GM12878 (cell line): Measurements from ENCODE around the gene PIK3R2.

Source experiments
- KAT2A ChIP-seq: conservative IDR thresholded peaks from 2 replicates; pipeline ENCODE4 v1.6.1; 2011; ENCODE audit warnings: low read depth, low read length; ENCODE audit not compliant: control insufficient read depth
- PAX8 ChIP-seq: fragments of 450-650 bp; IDR thresholded peaks from 2 replicates; pipeline ENCODE4 v1.6.1; 2017; ENCODE audit warnings: mild to moderate bottlenecking, moderate library complexity
- SIN3A ChIP-seq: IDR thresholded peaks from 2 replicates; pipeline ENCODE4 v1.6.1; 2012; ENCODE audit warnings: low read depth, low read length, improper control_type of control experiment
- SMARCA5 ChIP-seq: fragments of 450-650 bp; IDR thresholded peaks from 2 replicates; pipeline ENCODE4 v1.6.1; 2017; ENCODE audit warnings: mild to moderate bottlenecking
- TAF1 ChIP-seq: IDR thresholded peaks from 2 replicates; pipeline ENCODE4 v1.6.1; 2011; ENCODE audit warnings: mild to moderate bottlenecking, low read depth, low read length, borderline replicate concordance
- YY1 ChIP-seq: IDR thresholded peaks from 2 replicates; pipeline ENCODE4 v1.6.1; 2011; ENCODE audit warnings: low read depth, mild to moderate bottlenecking, low read length
- ZNF207 ChIP-seq: fragments of 450-650 bp; IDR thresholded peaks from 2 replicates; pipeline ENCODE4 v1.6.1; 2014; ENCODE audit warnings: antibody characterized with exemption, mild to moderate bottlenecking, borderline replicate concordance
- TF ChIP-seq, protein P1 (sequence below), 3 experiments: IDR thresholded peaks in 2 of 3; conservative IDR thresholded peaks in 1 of 3; 2 replicates each; pipeline ENCODE4 v1.5.1; 2011; ENCODE audit warnings: low read depth in 3 of 3, low read length in 3 of 3, mild to moderate bottlenecking in 3 of 3, control low read depth in 2 of 3, moderate library complexity in 2 of 3, inconsistent platforms in 1 of 3, mixed read lengths in 1 of 3; ENCODE audit not compliant: control insufficient read depth in 2 of 3, insufficient read depth in 1 of 3; ENCODE audit errors: extremely low read depth in 1 of 3
- TF ChIP-seq, protein P2 (sequence below): fragments of 450-650 bp; IDR thresholded peaks from 2 replicates; pipeline ENCODE4 v1.6.1; 2017; ENCODE audit warnings: mild to moderate bottlenecking
- TF ChIP-seq, protein P3 (sequence below): IDR thresholded peaks from 2 replicates; pipeline ENCODE4 v1.6.1; 2011; ENCODE audit warnings: borderline replicate concordance, low read depth, mild to moderate bottlenecking, moderate library complexity, mixed read lengths, low read length; ENCODE audit not compliant: insufficient read depth; ENCODE audit errors: extremely low read length
- TF ChIP-seq, protein P4 (sequence below): IDR thresholded peaks from 2 replicates; pipeline ENCODE4 v1.6.1; 2012; ENCODE audit warnings: low read depth, low read length, improper control_type of control experiment

DNA sequence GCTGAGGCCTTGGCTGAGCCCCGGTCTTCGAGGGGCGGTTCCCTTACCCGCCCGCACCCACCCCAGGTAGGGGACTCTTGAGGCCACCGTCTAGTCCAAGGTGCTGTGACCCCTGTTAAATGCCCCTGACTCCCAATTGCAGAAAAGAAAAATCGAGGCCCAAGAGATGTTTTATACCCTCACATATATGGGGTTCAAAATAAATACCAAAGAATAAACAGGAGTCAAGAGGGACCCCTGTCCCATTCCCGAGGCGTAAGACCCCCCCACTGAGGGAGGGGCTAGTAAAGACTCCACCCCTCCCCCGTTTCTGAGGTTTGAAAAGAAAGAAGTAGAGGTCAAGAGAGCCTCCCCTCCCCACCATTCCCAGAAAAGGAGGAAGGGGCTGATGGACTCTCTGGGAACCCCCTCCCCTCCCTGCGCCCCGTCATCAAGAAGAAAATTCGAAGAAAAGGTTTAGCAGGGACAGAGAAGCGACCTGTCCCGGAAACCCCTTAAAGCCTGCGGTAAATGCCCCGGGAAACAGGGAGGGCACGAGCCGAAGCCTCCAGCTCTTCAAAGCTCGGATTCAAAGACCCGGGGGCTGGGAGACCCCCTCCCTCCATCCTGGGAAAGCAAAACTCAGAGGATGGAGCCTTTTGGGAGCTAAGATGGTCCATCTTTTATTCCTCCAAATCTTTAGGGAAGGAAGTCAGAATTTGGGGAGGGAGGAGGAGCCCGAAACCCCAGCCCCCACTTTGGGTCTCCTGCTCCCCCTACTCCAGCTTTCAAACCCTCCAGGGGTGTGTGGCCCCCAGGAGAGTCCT is 51.6 kb downstream of the PIK3R2 start:
- TF ChIP-seq, protein P1, sequence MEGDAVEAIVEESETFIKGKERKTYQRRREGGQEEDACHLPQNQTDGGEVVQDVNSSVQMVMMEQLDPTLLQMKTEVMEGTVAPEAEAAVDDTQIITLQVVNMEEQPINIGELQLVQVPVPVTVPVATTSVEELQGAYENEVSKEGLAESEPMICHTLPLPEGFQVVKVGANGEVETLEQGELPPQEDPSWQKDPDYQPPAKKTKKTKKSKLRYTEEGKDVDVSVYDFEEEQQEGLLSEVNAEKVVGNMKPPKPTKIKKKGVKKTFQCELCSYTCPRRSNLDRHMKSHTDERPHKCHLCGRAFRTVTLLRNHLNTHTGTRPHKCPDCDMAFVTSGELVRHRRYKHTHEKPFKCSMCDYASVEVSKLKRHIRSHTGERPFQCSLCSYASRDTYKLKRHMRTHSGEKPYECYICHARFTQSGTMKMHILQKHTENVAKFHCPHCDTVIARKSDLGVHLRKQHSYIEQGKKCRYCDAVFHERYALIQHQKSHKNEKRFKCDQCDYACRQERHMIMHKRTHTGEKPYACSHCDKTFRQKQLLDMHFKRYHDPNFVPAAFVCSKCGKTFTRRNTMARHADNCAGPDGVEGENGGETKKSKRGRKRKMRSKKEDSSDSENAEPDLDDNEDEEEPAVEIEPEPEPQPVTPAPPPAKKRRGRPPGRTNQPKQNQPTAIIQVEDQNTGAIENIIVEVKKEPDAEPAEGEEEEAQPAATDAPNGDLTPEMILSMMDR (IDR thresholded peaks at IDR 0.05 in 2 of 3, conservative IDR thresholded peaks at IDR 0.05 in 1 of 3; ENCODE audit: control insufficient read depth in 2 of 3, extremely low read depth in 1 of 3, insufficient read depth in 1 of 3, low read depth in 3 of 3, low read length in 3 of 3) = no peak
- no peak for TF ChIP-seq SMARCA5
- TF ChIP-seq, protein P2, sequence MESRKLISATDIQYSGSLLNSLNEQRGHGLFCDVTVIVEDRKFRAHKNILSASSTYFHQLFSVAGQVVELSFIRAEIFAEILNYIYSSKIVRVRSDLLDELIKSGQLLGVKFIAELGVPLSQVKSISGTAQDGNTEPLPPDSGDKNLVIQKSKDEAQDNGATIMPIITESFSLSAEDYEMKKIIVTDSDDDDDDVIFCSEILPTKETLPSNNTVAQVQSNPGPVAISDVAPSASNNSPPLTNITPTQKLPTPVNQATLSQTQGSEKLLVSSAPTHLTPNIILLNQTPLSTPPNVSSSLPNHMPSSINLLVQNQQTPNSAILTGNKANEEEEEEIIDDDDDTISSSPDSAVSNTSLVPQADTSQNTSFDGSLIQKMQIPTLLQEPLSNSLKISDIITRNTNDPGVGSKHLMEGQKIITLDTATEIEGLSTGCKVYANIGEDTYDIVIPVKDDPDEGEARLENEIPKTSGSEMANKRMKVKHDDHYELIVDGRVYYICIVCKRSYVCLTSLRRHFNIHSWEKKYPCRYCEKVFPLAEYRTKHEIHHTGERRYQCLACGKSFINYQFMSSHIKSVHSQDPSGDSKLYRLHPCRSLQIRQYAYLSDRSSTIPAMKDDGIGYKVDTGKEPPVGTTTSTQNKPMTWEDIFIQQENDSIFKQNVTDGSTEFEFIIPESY = no peak
- no peak for TF ChIP-seq KAT2A
- TF ChIP-seq, protein P3, sequence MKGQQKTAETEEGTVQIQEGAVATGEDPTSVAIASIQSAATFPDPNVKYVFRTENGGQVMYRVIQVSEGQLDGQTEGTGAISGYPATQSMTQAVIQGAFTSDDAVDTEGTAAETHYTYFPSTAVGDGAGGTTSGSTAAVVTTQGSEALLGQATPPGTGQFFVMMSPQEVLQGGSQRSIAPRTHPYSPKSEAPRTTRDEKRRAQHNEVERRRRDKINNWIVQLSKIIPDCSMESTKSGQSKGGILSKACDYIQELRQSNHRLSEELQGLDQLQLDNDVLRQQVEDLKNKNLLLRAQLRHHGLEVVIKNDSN = no peak
- TF ChIP-seq TAF1 = 0 out of 2 replicates have a peak, but pooled peaks have one; percentile 25
- TF ChIP-seq YY1 = no peak
- TF ChIP-seq PAX8 = no peak
- TF ChIP-seq, protein P4, sequence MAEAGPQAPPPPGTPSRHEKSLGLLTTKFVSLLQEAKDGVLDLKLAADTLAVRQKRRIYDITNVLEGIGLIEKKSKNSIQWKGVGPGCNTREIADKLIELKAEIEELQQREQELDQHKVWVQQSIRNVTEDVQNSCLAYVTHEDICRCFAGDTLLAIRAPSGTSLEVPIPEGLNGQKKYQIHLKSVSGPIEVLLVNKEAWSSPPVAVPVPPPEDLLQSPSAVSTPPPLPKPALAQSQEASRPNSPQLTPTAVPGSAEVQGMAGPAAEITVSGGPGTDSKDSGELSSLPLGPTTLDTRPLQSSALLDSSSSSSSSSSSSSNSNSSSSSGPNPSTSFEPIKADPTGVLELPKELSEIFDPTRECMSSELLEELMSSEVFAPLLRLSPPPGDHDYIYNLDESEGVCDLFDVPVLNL = no peak
- TF ChIP-seq SIN3A = no peak
- TF ChIP-seq ZNF207 = no peak
